Caki2 (cell line): ENCODE measurements around the gene KIF27. TPM values are rescaled to one million over a fixed set of nuclear protein-coding genes. Genes with fewer than 3 reads are reported as not detected.
A peak's percentile ranks its signal among the peaks of the same experiment; 100 is the strongest.
"Not testable (repeated sequence)": the region's sequence is repeated elsewhere in the genome, so short reads cannot be mapped to it uniquely, and the experiment has no call there.

Experiments used
- DNase-seq: peaks from one replicate; pipeline ENCODE4 v3.0.0-alpha.2; 2015; ENCODE audit warnings: low read depth
- in situ Hi-C: cut with HindIII; loops from 2 replicates; pipeline ENCODE4 v1.10.0; 2016; ENCODE audit warnings: low sequenced_read_pairs, low pct_unique_long_range_greater_than_20kb, mixed read lengths
- total RNA-seq: library from RNA; depleted of rRNA; stranded (reverse); fragments of >200 nt; shearing (Covaris generic); gene quantifications from 2 replicates; pipeline ENCODE4 v1.2.3, GENCODE V29; 2014; ENCODE audit warnings: low replicate concordance; rRNA removed

Gene KIF27
- total RNA-seq: 0.67 and 4.8 TPM in 2 replicates

GRCh38 chr9:83920927-83921707 lies at the start of gene KIF27:
Gene KIF27, minus strand, starts transcription at chr9:83921432. Its CDS starts 5,841 bp downstream, at chr9:83915591.
- DNase-seq: peak; percentile 88
- in situ Hi-C loops: no loop called here

- in situ Hi-C loops: no loop called here
- no peak for DNase-seq
Measured at GRCh38 chr9:83969602-83970001, 48.4 kb upstream of the KIF27 start.

GRCh38 chr9:83967073-83967472 lies 45.8 kb upstream of the KIF27 start:
- in situ Hi-C loops: no loop called here
- DNase-seq: no peak

GRCh38 chr9:83966209-83966582 lies 45.0 kb upstream of the KIF27 start:
- in situ Hi-C loops: no loop called here
- no peak for DNase-seq

- in situ Hi-C loops: no loop called here
- no peak for DNase-seq
Measured at GRCh38 chr9:83965350-83966208, 44.3 kb upstream of the KIF27 start.

GRCh38 chr9:83964973-83965349 lies 43.7 kb upstream of the KIF27 start:
- in situ Hi-C loops: no loop called here
- DNase-seq: no peak

DNA sequence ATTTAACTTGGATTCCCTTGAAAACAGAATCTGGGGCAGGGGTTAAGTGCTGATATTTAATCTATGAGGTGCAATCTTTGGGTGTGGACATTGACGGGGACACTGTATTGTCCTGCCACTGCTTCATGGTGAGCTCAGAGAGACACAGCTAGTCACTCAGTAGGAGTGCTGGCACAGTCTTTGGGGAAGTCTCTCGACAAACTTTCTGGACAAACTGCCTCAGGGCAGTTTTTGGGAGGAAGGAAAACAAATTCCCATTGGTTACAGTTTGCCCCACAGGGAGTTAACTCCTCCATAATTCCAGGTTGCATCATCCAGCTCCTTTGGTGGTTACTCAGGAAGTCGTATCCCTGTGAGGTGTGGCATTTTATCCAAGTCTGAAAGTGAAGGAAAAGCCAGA lies 40.9 kb upstream of the KIF27 start:
- DNase-seq: peak; percentile 69
- in situ Hi-C loops: no loop called here

DNA sequence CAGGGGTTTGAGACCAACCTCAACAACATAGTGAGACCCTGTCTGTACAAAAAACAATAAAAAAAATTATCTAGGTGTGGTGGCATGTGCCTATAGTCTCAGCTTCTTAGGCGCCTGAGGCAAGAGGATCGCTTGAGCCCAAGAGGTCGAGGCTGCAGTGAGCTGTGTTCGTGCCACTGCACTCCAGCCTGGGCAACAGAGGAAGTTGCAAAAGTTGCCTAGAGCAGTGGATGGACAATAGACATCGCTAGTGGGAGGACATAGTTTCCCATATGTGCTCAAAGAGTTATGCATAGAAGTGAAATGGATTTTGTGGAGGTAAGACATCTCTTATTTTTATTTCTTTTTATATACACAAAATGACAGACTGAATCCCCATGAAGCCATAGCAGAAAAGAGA lies 39.8 kb upstream of the KIF27 start:
- in situ Hi-C loops: no loop called here
- DNase-seq: no peak

GRCh38 chr9:83959061-83959460 lies 37.8 kb upstream of the KIF27 start:
- DNase-seq: peak; percentile 96
- in situ Hi-C loops: no loop called here

DNA sequence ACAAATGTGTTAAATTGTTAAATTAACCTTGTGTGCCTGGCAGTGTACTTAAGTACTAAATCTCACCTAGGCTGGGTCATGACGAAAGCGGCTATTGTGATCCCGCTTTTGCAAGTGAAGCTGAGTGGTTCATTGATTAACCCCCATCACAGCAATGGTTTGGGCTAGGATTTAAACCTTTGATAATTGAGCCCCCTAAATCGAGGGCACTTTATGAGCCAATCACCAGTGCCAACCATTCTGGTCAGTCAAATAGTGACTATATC lies 35.9 kb upstream of the KIF27 start:
- in situ Hi-C loops: no loop called here
- peak; percentile 44 for DNase-seq

GRCh38 chr9:83956436-83957247 lies 35.4 kb upstream of the KIF27 start:
- DNase-seq: peak; percentile 72

DNA sequence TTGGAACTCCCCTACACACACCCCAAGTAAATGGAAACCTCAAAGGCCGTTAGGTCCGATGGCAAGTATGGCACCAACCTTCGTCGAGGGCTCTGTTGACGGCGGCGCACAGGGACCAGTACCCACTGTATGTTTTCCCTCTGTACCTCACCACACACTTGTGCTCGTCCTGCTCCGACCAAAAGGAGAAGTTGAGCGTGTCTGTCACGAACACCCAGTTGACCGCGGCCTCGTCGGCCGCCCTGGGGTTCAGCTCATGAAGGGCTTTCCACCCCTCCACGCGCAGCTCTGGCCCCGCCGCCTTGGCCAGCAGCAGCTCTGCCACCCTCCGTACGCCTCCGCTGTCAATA lies 34.8 kb upstream of the KIF27 start:
- in situ Hi-C loops: no loop called here
- DNase-seq: no peak

More at GRCh38 chr9:83956436-83957247, 35.4 kb upstream of the KIF27 start:
- in situ Hi-C loops: no loop called here

DNA sequence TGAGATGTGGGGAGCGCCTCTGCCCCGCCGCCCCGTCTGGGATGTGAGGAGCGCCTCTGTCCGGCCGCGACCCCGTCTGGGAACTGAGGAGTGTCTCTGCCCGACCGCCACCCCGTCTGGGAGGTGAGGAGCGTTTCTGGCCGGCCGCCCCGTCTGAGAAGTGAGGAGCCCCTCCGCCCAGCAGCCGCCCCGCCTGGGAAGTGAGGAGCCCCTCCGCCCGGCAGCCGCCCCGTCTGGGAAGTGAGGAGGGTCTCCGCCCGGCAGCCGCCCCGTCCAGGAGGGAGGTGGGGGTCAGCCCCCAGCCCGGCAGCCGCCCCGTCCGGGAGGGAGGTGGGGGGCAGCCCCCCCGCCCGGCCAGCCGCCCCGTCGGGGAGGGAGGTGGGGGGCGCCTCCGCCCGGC lies 26.9 kb upstream of the KIF27 start:
- DNase-seq, in situ Hi-C loops: not testable (repeated sequence)

- in situ Hi-C loops: no loop called here
- DNase-seq: no peak
Measured at GRCh38 chr9:83940590-83941303, 19.5 kb upstream of the KIF27 start.

GRCh38 chr9:83937861-83938455 lies 16.7 kb upstream of the KIF27 start:
- in situ Hi-C loops: no loop called here
- DNase-seq: peak; percentile 47

DNA sequence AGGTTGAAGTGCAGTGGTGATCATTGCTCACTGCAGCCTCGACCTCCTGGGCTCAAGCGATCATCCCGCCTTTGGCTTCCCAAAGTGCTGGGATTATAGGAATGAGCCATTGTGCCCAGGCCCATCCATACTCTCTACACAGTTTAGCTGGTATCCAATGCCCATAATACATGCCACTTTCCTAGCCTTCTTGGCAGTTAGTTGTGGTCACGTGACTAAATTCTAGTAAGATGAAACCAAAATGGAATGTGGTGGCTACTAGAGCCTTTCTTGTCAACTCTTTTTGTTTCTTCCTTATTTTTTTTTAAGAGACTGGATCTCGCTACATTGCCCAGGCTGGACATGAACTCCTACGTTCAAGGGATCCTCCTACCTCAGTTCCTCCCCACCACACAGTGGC lies 15.3 kb upstream of the KIF27 start:
- in situ Hi-C loops: no loop called here

DNA sequence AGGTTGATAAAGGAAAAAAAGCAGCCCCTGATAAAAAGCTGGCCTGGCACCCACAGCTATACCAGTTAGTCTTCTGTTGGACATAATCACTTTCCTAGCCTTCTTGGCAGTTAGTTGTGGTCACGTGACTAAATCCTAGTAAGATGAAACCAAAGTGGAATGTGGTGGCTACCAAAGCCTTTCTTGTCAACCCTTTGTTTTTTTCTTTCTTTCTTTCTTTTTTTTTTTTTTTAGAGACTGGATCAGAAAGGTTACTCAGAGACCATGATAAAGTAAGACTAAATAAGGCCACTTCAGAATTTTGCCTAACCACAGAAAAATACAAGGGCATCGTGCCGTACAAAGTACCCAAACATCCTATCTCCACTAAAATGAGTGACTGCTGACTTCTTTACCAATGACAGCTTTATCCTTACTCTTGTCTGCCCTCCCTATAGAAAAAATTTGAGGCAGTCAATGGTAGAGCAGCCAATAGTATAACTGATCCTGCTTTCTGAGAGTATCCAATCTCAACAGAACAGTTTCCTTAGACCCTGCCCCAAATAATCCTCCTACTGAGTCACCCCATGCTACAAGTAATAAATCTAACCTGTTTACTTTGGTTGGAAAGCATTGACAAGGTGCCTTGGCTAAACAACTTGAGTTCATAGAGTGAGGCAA lies 14.2 kb upstream of the KIF27 start:
- peak; percentile 29 for DNase-seq
- in situ Hi-C loops: no loop called here

More for the DNA sequence above, 15.3 kb upstream of the KIF27 start:
- no peak for DNase-seq
